ENCODE measurements around the gene CNR2.
"Not testable (repeated sequence)": the region's sequence is repeated elsewhere in the genome, so short reads cannot be mapped to it uniquely, and the experiment has no call there.

Gene CNR2

DNA sequence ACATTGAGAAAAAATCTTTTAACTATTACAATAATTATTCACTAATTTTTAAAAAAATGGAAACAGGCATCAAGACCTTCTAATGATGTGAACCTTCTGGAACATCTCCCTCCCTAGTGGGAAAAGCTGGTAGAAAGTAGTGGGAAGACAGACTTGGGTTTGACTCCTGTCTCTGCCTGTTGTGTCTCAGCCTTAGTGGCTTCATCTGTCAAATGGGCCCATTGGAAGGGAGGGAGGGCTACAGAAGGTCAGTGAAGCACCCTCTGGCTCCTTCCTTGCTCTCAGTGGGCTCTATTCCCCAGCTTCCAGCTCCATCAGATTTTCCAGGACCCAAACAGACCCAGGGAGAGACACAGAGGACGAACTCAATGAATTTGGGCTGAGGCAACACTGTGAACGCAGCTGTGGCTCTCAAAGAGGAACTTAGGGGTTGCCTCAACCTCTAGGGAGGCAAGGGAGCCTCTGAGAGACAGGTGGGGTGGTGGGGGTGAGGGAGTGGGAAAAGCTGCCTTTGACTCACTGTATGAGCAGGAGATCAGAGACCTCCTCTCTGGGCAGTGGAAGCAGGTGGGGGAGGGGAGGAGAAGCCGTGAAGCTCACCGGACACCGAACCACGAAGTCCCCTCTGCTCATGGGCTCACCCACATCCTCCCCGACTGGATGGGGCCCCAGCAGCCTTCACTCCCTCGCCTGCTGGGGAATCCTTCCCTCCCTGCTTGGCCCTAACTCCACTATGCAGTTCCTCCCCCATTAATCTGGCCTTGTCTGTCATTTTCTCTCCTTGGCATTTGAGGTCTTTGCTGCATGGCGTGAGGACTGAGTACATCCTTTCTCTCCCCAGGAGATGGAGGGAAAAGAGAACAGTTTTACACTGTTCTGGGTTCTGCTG is 4.5 kb downstream of the CNR2 start:
- H3K27ac ChIP-seq = no peak overlapping the region
- TF ChIP-seq, protein P1, sequence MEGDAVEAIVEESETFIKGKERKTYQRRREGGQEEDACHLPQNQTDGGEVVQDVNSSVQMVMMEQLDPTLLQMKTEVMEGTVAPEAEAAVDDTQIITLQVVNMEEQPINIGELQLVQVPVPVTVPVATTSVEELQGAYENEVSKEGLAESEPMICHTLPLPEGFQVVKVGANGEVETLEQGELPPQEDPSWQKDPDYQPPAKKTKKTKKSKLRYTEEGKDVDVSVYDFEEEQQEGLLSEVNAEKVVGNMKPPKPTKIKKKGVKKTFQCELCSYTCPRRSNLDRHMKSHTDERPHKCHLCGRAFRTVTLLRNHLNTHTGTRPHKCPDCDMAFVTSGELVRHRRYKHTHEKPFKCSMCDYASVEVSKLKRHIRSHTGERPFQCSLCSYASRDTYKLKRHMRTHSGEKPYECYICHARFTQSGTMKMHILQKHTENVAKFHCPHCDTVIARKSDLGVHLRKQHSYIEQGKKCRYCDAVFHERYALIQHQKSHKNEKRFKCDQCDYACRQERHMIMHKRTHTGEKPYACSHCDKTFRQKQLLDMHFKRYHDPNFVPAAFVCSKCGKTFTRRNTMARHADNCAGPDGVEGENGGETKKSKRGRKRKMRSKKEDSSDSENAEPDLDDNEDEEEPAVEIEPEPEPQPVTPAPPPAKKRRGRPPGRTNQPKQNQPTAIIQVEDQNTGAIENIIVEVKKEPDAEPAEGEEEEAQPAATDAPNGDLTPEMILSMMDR (IDR thresholded peaks at IDR 0.05) = no peak
- no peak for DNase-seq (ENCODE audit: low spot score)
- H3K4me3 ChIP-seq = no peak overlapping the region

DNA sequence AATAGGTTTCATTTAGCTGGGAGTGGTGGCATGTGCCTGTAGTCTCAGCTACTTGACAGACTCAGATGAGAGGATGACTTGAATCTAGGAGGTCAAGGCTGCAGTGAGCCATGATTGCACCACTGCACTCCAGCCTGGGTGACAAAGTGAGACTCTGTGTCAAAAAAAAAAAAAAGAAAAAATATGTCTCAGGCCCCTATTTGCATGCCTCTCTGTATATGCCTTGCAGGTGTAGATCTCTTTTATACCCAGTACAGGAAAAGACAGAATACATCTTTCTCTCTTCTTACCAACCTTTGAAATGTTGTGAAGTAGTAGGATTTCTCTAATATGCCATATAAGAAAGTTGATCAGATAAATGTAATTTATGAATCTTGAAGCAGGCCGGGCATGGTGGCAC is 6.4 kb downstream of the CNR2 start:
- TF ChIP-seq, protein P1 (IDR thresholded peaks at IDR 0.05) = no peak
- DNase-seq (ENCODE audit: low spot score) = no peak
- Histone ChIP-seq H3K4me3 (no peak overlapping the region), H3K27ac (no peak overlapping the region)

DNA sequence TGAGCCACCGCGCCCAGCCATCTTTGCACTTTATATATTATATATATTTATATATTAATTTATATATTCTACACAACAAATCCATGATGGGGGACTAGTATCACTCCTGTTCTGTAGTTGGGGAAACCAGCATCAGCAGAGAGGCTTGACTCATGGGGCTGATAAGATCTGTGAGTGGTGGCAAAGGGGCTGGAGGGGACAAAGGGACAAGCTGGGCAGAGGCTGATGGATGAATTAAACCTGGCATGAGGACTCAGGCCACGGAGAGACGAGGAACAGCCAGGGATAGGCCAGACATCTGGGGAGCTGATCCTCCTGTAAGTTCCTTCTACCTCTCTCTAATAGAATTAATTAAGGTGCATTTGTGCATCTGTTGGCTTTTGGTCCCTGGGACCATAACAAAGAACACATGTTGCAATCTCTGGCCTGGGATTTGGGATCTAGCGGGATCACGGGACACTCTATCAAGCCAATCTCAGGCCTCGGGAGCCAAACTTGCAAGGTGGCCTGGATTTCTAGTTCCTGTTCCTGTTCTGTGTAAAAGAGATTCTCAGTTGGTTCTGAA is 7.6 kb downstream of the CNR2 start:
- DNase-seq (ENCODE audit: low spot score) = no peak
- TF ChIP-seq, protein P1 (IDR thresholded peaks at IDR 0.05) = no peak
- no peak overlapping the region for H3K4me3 ChIP-seq

DNA sequence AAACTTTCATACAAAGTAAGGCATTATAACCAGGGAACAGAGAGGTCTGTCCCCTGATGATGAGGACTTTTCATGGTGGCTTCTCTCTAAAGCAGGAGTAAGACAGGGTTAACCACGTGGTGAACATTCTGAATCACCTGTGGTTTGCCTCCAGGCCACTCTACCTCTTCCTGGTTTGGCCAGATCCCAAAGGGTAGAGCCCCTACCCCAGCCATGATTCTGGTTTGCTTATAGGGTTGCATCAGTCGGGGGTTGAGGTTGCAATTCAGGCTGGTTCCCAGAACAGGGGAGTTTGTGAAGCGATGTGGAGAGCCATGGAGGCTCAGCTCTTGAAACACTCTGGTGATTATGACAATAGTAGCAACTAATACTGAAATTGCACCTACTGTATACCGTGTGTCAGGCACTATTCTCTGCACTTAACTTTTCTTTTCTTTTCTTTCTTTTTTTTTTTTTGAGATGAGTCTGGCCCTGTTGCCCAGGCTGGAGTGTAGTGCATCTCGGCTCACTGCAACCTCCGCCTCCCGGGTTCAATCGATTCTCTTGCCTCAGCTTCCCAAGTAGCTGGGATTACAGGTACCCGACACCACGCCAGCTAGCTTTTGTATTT is 8.3 kb downstream of the CNR2 start:
- H3K4me3 ChIP-seq = no peak overlapping the region
- TF ChIP-seq, protein P1 (IDR thresholded peaks at IDR 0.05) = no peak
- DNase-seq (ENCODE audit: low spot score) = no peak

More for the DNA sequence above, 7.6 kb downstream of the CNR2 start:
- no peak overlapping the region for H3K27ac ChIP-seq

DNA sequence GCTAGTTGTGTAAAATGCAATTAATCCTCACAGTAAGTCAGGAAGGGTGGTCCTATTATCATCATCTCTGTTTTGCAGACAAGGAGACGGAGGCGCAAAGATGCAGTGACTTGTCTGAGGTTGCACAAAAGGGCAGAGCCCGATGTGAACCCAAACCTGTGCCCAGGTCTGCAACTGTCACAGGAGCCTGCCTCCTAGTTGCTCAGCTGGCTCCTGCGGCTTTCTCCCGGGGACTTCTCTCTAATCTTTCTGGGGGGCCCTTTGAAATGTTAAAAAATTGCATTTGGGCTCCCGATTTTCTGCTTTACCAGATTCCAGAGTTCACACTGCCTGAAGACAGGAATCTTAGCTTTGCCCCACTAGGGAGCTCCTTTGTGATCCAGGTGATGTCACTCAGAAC is 9.4 kb downstream of the CNR2 start:
- H3K27ac ChIP-seq = no peak overlapping the region
- no peak overlapping the region for H3K4me3 ChIP-seq
- TF ChIP-seq, protein P1 (IDR thresholded peaks at IDR 0.05) = no peak
- DNase-seq (ENCODE audit: low spot score) = no peak

More for the DNA sequence above, 8.3 kb downstream of the CNR2 start:
- H3K27ac ChIP-seq = no peak overlapping the region

DNA sequence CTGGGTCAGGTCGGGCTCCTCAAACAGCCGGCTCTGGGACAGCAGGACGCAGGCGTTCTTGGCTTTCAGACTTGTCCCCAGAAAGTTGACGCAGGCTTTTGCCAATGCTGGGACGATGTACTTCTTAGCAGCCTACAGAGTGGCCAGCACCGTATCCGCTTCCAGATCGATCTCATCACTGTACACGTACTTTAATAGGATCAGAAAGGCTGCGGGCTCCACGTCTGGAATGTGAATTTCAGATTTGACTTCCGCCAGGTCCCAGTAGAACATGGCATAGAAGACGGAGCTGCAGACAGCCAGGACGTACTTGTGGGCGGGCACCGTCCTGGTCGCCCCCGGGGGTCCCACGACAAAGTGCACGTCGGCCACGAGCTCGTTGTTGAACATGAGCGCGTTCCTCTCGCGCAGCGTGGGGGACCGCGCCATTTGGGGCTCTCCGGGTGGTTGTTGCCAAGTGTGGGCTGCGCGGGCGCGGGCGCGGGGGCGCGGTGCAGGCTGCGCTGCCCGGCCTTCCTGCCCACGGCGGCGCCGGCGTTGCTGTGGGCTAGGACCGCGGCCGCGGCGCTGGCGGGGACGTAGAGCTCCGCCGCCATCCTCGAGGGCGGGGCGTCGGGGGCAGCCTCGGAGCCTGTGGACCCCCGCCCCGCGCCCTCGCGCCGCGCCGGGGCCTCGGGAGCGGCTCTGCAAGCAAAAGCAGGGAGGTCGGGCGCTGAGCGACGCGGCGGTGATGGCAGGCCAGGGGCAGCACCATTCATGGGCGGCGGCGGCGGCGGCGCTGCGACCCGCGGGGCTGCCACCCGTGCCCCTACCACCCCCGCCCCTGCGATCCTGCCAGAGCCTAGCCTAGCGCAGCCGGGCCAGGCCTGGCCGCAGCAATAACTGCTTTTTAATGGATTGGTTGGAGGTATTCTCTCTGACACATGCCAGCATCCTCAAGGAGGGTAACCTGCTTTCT is 10.6 kb downstream of the CNR2 start:
- Histone ChIP-seq H3K4me3 (peak overlapping the region; percentile 73), H3K27ac (no peak overlapping the region)
- no peak for DNase-seq (ENCODE audit: low spot score)
- TF ChIP-seq, protein P1 (IDR thresholded peaks at IDR 0.05) = no peak

DNA sequence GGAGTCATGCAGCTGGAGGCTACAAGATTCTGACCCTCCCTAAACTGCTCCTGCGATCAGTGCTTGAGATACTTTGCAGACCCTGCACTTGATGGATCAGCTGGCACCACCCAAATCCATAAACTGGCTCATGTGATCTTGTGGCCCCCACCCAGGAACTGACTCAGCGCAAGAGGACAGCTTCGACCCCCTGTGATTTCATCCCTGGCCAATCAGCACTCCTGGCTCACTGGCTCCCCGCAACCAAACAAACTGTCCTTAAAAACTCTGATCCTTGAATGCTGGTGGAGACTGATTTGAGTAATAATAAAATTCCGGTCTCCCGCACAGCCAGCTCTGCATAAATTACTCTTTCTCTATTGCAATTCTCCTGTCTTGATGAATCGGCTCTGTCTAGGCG is 13.1 kb downstream of the CNR2 start:
- not testable (repeated sequence) for H3K27ac ChIP-seq; DNase-seq (ENCODE audit: low spot score); H3K4me3 ChIP-seq

Measured in coronary artery (tissue), 2 donors.